Measurements from ENCODE around the gene MYO1B. TPM values are rescaled to one million over a fixed set of nuclear protein-coding genes. Genes with fewer than 3 reads are reported as not detected.
A peak's percentile ranks its signal among the peaks of the same experiment; 100 is the strongest.

Gene MYO1B
- total and polyA plus RNA-seq, 12 donors, result 8.7 to 32.4 (median 14.4) TPM

- 51 to 54% methylated on average over 14 of the region's 14 CpGs for WGBS, 2 donors
- no peak for TF ChIP-seq CTCF (IDR thresholded peaks at IDR 0.05)
- no peaks in the 10 kb centered on the region for H3K27me3 ChIP-seq
- DNase-seq (peak; percentile 33 to 43), ATAC-seq (peak; percentile 26 to 91 (median 75))
- no peaks in the 10 kb centered on the region for H3K9me3 ChIP-seq
- peaks cover 0 to 17% (median 0%) of the 10 kb centered on the region in 9 donors for H3K4me1 ChIP-seq
- no peak overlapping the region for H3K4me3 ChIP-seq
- H3K27ac ChIP-seq, result peak overlapping the region in 9 of 10 donors; percentile 15 to 74 (median 49)
- intact Hi-C loops (cut with DNase I), result no loop called here
- H3K36me3 ChIP-seq, result no peaks in the 10 kb centered on the region
Observed at GRCh38 chr2:191441496-191442214, 196.5 kb downstream of the MYO1B start.

- no peak for ATAC-seq
- WGBS, 2 donors, result 40 to 51% methylated on average over 3 of the region's 3 CpGs
- Histone ChIP-seq H3K36me3 (no peaks in the 10 kb centered on the region), H3K9me3 (no peaks in the 10 kb centered on the region), H3K27ac (peak overlapping the region in 4 of 10 donors; percentile 11 to 74 (median 32)), H3K4me1 (peaks cover 0 to 17% (median 0%) of the 10 kb centered on the region in 9 donors), H3K4me3 (no peak overlapping the region), H3K27me3 (no peaks in the 10 kb centered on the region)
- intact Hi-C loops (cut with DNase I), result no loop called here
- no peak for DNase-seq
- TF ChIP-seq CTCF (IDR thresholded peaks at IDR 0.05), result no peak
Observed at GRCh38 chr2:191443446-191443845, 198.2 kb downstream of the MYO1B start.

GRCh38 chr2:191446910-191447309, 201.7 kb downstream of the MYO1B start:
- H3K27me3 ChIP-seq, result no peaks in the 10 kb centered on the region
- ATAC-seq (no peak), DNase-seq (no peak)
- H3K27ac ChIP-seq, result no peak overlapping the region
- H3K36me3 ChIP-seq, result no peaks in the 10 kb centered on the region
- intact Hi-C loops (cut with DNase I), result no loop called here
- H3K4me1 ChIP-seq, result peaks cover 0 to 10% (median 0%) of the 10 kb centered on the region in 9 donors
- TF ChIP-seq CTCF (IDR thresholded peaks at IDR 0.05), result no peak
- H3K4me3 ChIP-seq, result no peak overlapping the region
- 48 to 57% methylated on average over 2 of the region's 2 CpGs for WGBS, 2 donors
- H3K9me3 ChIP-seq, result no peaks in the 10 kb centered on the region

DNA sequence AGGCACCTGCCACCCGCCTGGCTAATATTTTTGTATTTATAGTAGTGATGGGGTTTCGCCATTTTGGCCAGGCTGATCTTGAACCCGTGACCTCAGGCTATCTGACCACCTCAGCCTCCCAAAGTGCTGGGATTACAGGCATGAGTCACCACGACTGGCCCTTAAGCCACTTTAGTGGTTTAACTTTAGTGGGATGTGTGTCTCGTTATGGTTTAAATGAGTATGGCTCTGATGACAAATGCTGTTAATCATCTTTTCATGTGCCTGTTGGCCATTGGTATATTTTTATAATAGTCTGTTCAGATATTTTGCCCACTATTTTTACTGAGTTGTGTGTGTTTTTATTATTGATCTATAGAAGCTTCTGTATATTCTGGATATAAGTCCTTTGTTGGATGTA, 205.9 kb downstream of the MYO1B start:
- Histone ChIP-seq H3K36me3 (no peaks in the 10 kb centered on the region), H3K27me3 (no peaks in the 10 kb centered on the region), H3K9me3 (no peaks in the 10 kb centered on the region), H3K4me3 (no peak overlapping the region), H3K4me1 (no peaks in the 10 kb centered on the region), H3K27ac (no peak overlapping the region)
- no peak for ATAC-seq
- no peak for TF ChIP-seq CTCF (IDR thresholded peaks at IDR 0.05)
- WGBS, 2 donors, result 94% methylated on average over 5 of the region's 5 CpGs
- no peak for DNase-seq
- intact Hi-C loops (cut with DNase I), result no loop called here
